PC-3 (cell line): Measurements from ENCODE around the gene RNF150.

Experiments
- EZH2 ChIP-seq: fragments of 300-600 bp; sonication (generic); IDR thresholded peaks from one replicate; pipeline ENCODE4 v1.6.1; 2017; ENCODE audit warnings: antibody characterized with exemption, mild to moderate bottlenecking, low read length; ENCODE audit not compliant: unreplicated experiment
- EZH2phosphoT487 ChIP-seq: fragments of 300-600 bp; sonication (generic); IDR thresholded peaks from 2 replicates; pipeline ENCODE4 v1.6.1; 2018; ENCODE audit warnings: mild to moderate bottlenecking, antibody characterized with exemption, low read length, borderline replicate concordance
- TF ChIP-seq, protein P1 (sequence below): fragments of 300-600 bp; sonication (generic); conservative IDR thresholded peaks from 2 replicates; pipeline ENCODE4 v1.5.1; 2017; ENCODE audit warnings: antibody characterized with exemption, low read depth, mild to moderate bottlenecking, low read length

DNA sequence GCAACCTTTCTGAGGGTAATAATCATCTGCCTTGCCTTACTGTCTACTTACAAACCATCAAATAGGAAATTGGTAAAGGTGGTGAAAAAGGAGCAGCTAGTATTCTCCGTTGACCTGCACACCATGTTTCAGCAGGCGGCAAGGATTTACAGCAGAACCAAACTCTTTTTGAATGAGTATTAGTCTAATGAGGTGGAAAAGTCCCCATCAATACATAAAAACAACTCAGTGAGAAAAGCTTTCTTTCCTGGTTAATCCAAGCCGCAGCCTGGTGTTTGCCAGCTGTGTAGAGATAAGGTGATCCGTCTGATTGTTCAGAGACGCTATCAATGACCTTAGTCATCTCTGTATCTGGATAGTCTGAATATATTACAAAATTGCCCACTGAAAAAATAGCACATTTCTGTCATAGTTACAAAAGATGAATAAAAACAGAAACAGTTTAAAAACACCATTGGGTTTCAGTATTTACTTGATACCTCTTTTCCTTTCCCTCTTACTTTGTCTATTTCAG, 266.7 kb downstream of the RNF150 start:
- TF ChIP-seq, protein P1, sequence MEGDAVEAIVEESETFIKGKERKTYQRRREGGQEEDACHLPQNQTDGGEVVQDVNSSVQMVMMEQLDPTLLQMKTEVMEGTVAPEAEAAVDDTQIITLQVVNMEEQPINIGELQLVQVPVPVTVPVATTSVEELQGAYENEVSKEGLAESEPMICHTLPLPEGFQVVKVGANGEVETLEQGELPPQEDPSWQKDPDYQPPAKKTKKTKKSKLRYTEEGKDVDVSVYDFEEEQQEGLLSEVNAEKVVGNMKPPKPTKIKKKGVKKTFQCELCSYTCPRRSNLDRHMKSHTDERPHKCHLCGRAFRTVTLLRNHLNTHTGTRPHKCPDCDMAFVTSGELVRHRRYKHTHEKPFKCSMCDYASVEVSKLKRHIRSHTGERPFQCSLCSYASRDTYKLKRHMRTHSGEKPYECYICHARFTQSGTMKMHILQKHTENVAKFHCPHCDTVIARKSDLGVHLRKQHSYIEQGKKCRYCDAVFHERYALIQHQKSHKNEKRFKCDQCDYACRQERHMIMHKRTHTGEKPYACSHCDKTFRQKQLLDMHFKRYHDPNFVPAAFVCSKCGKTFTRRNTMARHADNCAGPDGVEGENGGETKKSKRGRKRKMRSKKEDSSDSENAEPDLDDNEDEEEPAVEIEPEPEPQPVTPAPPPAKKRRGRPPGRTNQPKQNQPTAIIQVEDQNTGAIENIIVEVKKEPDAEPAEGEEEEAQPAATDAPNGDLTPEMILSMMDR, result no peak
- TF ChIP-seq EZH2phosphoT487 (no peak), EZH2 (no peak)
